ENCODE measurements around the gene EIF1AD.

EIF1AD gene

DNA sequence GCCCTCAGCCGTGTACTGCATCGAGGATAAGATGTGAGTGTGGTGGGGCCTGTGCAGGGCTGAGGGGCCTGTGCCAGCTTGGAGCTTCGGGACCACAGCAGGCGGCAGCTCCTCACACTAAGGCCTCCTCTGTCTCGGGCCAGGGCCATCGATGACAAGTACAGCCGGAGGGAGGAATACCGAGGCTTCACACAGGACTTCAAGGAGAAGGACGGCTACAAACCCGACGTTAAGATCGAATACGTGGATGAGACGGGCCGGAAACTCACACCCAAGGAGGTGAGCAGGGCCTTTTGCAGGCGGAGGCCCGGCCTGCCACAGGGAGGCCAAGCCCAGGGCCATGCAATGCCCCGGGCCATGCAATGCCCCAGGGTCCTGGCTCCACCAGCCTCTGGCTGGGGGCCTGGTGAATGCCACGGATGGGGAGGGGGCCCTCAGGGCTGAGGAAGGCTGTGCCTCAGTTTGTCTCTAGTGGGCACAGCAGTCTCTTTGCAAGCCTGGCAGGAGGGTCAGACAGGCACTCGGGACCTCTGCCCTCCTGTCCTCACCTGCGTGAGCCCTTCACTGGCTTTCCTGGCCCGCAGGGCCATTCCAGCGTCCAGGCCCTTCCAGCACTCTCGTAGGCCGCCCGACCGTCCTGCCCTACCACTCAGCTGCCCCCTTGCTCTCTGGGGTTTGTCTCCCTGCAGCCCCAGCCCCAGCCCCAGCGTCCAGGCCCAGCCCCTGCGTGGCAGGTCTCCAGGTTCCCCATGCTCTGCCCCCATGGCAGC is 24.2 kb downstream of the EIF1AD start:
- DNase-seq (ENCODE audit: extremely low read depth, low read depth): no peak
- TF ChIP-seq, protein P1, sequence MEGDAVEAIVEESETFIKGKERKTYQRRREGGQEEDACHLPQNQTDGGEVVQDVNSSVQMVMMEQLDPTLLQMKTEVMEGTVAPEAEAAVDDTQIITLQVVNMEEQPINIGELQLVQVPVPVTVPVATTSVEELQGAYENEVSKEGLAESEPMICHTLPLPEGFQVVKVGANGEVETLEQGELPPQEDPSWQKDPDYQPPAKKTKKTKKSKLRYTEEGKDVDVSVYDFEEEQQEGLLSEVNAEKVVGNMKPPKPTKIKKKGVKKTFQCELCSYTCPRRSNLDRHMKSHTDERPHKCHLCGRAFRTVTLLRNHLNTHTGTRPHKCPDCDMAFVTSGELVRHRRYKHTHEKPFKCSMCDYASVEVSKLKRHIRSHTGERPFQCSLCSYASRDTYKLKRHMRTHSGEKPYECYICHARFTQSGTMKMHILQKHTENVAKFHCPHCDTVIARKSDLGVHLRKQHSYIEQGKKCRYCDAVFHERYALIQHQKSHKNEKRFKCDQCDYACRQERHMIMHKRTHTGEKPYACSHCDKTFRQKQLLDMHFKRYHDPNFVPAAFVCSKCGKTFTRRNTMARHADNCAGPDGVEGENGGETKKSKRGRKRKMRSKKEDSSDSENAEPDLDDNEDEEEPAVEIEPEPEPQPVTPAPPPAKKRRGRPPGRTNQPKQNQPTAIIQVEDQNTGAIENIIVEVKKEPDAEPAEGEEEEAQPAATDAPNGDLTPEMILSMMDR (IDR thresholded peaks at IDR 0.05; ENCODE audit: low read depth, low read length, missing control alignments): no peak
- no peak overlapping the region for H3K4me3 ChIP-seq (replicated peaks; ENCODE audit: low read depth, low read length)

DNA sequence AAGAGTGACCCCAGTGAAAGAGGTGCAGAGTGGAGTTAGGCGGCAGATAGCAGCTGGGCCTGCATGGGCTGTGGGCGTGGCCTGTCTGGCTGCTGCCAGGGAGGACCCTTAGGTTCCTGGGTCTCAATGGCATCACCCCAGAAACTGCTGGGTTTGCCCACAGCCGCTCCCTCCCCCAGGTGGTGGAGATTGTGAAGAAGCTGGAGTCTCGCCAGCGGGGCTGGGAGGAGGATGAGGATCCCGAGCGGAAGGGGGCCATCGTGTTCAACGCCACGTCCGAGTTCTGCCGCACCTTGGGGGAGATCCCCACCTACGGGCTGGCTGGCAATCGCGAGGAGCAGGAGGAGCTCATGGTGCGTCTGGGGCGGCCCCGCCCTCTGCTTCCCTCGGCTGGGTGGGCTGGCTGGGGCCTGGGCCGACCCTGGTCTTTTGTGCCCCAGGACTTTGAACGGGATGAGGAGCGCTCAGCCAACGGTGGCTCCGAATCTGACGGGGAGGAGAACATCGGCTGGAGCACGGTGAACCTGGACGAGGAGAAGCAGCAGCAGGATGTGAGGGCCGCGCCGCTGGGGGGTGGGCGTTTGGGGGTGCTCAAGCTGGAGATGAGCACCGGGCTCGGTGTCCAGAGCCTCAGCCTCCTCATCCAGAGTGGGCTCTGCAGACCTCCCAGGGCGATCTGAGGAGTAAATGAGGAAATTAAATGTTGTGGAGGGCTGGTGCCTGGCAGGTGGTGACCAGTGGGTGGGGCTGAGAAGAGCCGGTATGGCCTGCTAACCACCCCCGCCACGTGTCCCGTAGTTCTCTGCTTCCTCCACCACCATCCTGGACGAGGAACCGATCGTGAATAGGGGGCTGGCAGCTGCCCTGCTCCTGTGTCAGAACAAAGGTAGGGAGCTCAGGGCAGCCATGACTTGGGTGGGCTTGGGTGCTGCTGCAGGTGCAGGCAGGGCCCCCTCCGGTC is 25.5 kb downstream of the EIF1AD start:
- no peak overlapping the region for H3K4me3 ChIP-seq (replicated peaks; ENCODE audit: low read depth, low read length)
- TF ChIP-seq, protein P1 (IDR thresholded peaks at IDR 0.05; ENCODE audit: low read depth, low read length, missing control alignments): no peak
- no peak for DNase-seq (ENCODE audit: extremely low read depth, low read depth)

DNA sequence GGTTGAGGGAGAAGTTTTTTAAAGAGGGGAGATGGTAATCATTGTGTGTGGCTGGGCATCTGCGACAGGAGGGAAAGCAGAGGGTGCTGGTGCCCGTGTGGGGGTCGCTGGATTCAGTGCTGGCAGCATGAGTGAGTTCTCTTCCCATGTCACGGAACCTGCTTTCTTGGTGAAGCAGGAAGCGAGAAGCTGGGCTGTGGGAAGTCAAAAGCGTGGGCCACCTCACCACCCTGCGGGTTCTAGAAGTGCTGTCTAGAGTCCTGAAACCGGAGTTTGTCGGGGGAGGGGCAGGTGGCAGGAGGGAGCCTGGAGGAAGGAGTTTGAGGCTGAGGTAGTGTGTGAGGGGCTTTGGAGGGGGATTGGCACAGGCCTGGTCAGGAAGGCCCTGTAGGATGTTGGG is 26.2 kb downstream of the EIF1AD start:
- H3K4me3 ChIP-seq (replicated peaks; ENCODE audit: low read depth, low read length): no peak overlapping the region
- no peak for DNase-seq (ENCODE audit: extremely low read depth, low read depth)
- TF ChIP-seq, protein P1 (IDR thresholded peaks at IDR 0.05; ENCODE audit: low read depth, low read length, missing control alignments): no peak

DNA sequence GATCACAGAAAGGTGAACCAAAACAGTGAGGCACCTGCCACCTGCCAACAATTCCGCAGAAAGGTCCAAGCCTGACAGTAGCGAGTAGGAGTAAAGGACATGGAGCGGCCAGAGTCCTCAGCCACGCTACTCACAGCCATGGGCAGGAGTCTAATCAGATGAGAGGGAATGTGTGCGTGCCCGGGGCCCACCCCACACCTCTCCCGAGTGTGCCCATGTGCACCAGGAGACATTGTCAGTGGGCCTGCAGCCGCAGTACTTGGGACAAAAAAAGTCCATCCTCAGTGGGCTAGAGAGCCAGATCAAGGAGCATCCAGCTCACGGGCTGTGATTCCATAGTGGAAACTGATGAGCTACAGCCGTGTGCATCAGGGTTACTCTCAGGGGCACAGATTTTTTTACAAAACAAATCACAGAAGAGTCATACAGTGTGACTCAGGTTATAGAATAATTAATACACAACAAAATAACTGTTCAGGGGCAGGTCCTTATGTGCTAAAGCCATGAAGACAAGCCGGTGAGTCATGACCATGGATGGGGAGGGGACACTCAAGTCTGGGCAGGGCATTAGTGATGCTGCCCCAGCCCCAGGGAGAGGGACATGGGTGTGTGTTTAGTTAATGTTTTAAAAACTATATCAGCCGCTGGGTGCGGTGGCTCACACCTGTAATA is 28.4 kb downstream of the EIF1AD start:
- H3K4me3 ChIP-seq (replicated peaks; ENCODE audit: low read depth, low read length): no peak overlapping the region
- DNase-seq (ENCODE audit: extremely low read depth, low read depth): no peak
- TF ChIP-seq, protein P1 (IDR thresholded peaks at IDR 0.05; ENCODE audit: low read depth, low read length, missing control alignments): no peak

DNA sequence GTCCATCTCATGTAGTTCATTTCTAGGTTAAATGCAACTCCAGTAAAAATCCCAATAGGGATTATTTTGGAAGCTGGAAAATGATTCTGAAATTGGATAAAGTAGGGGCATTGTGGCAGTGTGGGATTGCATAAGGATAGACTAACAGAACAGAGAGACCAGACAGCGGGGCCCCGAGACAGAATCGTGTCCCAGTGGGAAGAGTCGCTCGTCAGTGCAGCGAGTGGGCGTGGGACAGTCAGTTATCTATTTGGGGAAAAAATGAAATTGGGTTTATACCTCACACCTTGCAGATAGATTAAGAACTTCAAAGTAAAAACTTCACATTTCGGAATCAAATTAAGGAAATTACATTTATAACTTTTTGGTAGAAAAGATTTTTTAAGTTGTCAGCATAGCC is 29.8 kb downstream of the EIF1AD start:
- TF ChIP-seq, protein P1 (IDR thresholded peaks at IDR 0.05; ENCODE audit: low read depth, low read length, missing control alignments): no peak
- no peak overlapping the region for H3K4me3 ChIP-seq (replicated peaks; ENCODE audit: low read depth, low read length)
- DNase-seq (ENCODE audit: extremely low read depth, low read depth): no peak

DNA sequence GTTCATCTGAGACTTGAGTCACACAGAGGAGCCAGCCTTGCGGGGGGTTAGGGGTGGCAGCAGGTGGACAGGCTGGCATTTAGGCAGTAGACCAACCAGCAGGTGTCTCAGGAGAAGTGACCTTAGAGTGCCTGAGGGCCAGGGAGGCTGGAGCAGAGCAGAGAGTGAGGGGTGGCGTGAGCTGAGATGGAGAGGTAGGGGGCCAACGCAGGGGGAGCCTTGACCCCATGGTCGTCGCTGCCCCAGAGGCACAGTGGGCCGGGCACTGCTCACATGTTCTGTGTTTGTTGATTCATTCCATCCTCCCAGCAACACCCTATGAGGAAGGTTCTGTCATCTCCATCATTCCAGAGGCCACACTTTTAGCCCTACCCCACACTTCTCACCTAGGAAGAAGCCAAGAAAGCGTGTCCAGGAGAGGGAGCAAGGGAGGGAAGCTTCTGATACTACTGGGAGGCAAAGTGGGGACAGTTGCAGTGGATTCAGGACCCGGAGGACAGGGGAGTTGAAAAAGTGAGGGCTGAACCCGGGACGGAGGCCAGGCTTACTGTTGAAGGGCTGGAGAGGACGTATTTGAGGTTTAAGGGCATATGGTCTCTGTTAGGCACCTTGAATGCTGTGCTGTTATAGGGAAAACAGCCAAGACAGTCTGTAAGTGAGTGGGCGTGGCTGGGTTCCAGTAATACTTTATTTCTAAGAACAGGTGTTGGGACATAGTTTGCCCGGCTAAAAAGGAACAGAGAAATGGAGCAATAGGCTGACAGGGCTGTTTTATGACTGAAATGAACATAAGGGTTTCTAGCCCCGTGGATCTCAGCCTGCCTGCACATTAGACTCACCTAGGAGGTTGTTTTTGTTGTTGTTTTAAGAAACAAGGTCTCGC is 33.1 kb downstream of the EIF1AD start:
- H3K4me3 ChIP-seq (replicated peaks; ENCODE audit: low read depth, low read length): no peak overlapping the region
- DNase-seq (ENCODE audit: extremely low read depth, low read depth): no peak
- TF ChIP-seq, protein P1 (IDR thresholded peaks at IDR 0.05; ENCODE audit: low read depth, low read length, missing control alignments): no peak
